HL-60 (cell line): ENCODE data around the gene GMDS.

Experiments
- DNase-seq, 2 experiments: peaks; one replicate each; pipeline ENCODE4 v3.0.0-alpha.2; 2010 to 2020; ENCODE audit warnings: low read depth in 1 of 2, low spot score in 1 of 2
- H3K27ac ChIP-seq: fragments of 250-450 bp; sonication (Bioruptor Pico); replicated peaks from 2 replicates; pipeline ENCODE4 v1.5.1; 2020; ENCODE audit warnings: mild to moderate bottlenecking, moderate library complexity
- H3K27me3 ChIP-seq: fragments of 250-450 bp; sonication (Bioruptor Pico); 2 replicates; pipeline ENCODE4 v1.5.1; 2021; ENCODE audit warnings: mild to moderate bottlenecking, moderate library complexity; ENCODE audit not compliant: insufficient read depth, poor library complexity, severe bottlenecking
- H3K4me3 ChIP-seq: replicated peaks from 2 replicates; pipeline ENCODE4 v1.5.1; 2011; ENCODE audit warnings: mild to moderate bottlenecking, control low read depth, low read length; ENCODE audit not compliant: insufficient read depth
- CTCF ChIP-seq: IDR thresholded peaks from one replicate; pipeline ENCODE4 v1.5.1; 2011; ENCODE audit warnings: low read length, control low read depth, inconsistent platforms; ENCODE audit not compliant: insufficient read depth
- GABPA ChIP-seq: IDR thresholded peaks from 2 replicates; pipeline ENCODE4 v1.6.1; 2012; ENCODE audit warnings: low read depth
- POLR2AphosphoS5 ChIP-seq: IDR thresholded peaks from 2 replicates; pipeline ENCODE4 v1.6.1; 2012; ENCODE audit warnings: low read depth
- REST ChIP-seq: IDR thresholded peaks from 2 replicates; pipeline ENCODE4 v1.6.1; 2012; ENCODE audit warnings: low read depth; ENCODE audit not compliant: insufficient replicate concordance
- SPI1 ChIP-seq: IDR thresholded peaks from 2 replicates; pipeline ENCODE4 v1.6.1; 2012; ENCODE audit warnings: low read depth, mild to moderate bottlenecking, borderline replicate concordance

The GMDS gene

GRCh38 chr6:1764397-1764987 lies 480.9 kb downstream of the GMDS start:
- TF ChIP-seq CTCF (no peak), SPI1 (no peak), REST (no peak)
- H3K27me3 ChIP-seq: no peaks in the 10 kb centered on the region
- no peak overlapping the region for H3K27ac ChIP-seq
- H3K4me3 ChIP-seq: no peak overlapping the region
- DNase-seq: no peak

GRCh38 chr6:1763404-1763803 lies 482.0 kb downstream of the GMDS start:
- TF ChIP-seq CTCF: no peak
- TF ChIP-seq SPI1: peak; percentile 50; the same call in 1 of the 2 replicates
- no peak overlapping the region for H3K4me3 ChIP-seq
- DNase-seq: peak in 1 of 2 experiments; percentile 30

GRCh38 chr6:1762203-1762602 lies 483.2 kb downstream of the GMDS start:
- Histone ChIP-seq H3K4me3 (no peak overlapping the region), H3K27me3 (no peaks in the 10 kb centered on the region), H3K27ac (no peak overlapping the region)
- TF ChIP-seq SPI1: no peak
- TF ChIP-seq POLR2AphosphoS5: no peak
- TF ChIP-seq GABPA: no peak
- TF ChIP-seq CTCF: no peak
- TF ChIP-seq REST: no peak
- DNase-seq: no peak

More at GRCh38 chr6:1763404-1763803, 482.0 kb downstream of the GMDS start:
- no peak overlapping the region for H3K27ac ChIP-seq
- H3K27me3 ChIP-seq: no peaks in the 10 kb centered on the region

- H3K27ac ChIP-seq: no peak overlapping the region
- TF ChIP-seq CTCF (no peak), GABPA (no peak), SPI1 (no peak), POLR2AphosphoS5 (no peak), REST (no peak)
- no peak for DNase-seq
- H3K27me3 ChIP-seq: no peaks in the 10 kb centered on the region
- no peak overlapping the region for H3K4me3 ChIP-seq
Observed at GRCh38 chr6:1761477-1761877, 483.9 kb downstream of the GMDS start.
